ENCODE results near the gene SNX30.

SNX30 gene

GRCh38 chr9:112861155-112861554, 110.6 kb downstream of the SNX30 start:
- DNase-seq, result no peak

GRCh38 chr9:112861638-112862555, 111.3 kb downstream of the SNX30 start:
- peak; percentile 64 for DNase-seq

GRCh38 chr9:112863214-112863613, 112.7 kb downstream of the SNX30 start:
- DNase-seq, result peak; percentile 33

GRCh38 chr9:112863746-112864145, 113.2 kb downstream of the SNX30 start:
- DNase-seq, result no peak

GRCh38 chr9:112864403-112864802, 113.8 kb downstream of the SNX30 start:
- no peak for DNase-seq

- DNase-seq, result no peak
These were observed 114.4 kb downstream of the SNX30 start for GRCh38 chr9:112864982-112865381.

GRCh38 chr9:112866662-112867274, 116.2 kb downstream of the SNX30 start:
- DNase-seq, result no peak

- DNase-seq, result peak; percentile 47
These were observed 116.9 kb downstream of the SNX30 start for GRCh38 chr9:112867275-112867991.

- no peak for DNase-seq
These were observed 117.9 kb downstream of the SNX30 start for GRCh38 chr9:112868461-112868860.

GRCh38 chr9:112869041-112869529, 118.5 kb downstream of the SNX30 start:
- DNase-seq, result no peak

- no peak for DNase-seq
These were observed 119.4 kb downstream of the SNX30 start for GRCh38 chr9:112869917-112870316.

GRCh38 chr9:112870556-112870955, 120.0 kb downstream of the SNX30 start:
- no peak for DNase-seq

GRCh38 chr9:112872019-112872418, 121.5 kb downstream of the SNX30 start:
- DNase-seq, result no peak

- no peak for DNase-seq
These were observed 123.3 kb downstream of the SNX30 start for GRCh38 chr9:112873773-112874405.

GRCh38 chr9:112878752-112879151, 128.2 kb downstream of the SNX30 start:
- DNase-seq, result no peak

GRCh38 chr9:112880650-112881049, 130.1 kb downstream of the SNX30 start:
- DNase-seq, result no peak

- DNase-seq, result no peak
These were observed 130.8 kb downstream of the SNX30 start for GRCh38 chr9:112881331-112881730.

GRCh38 chr9:112884101-112884500, 133.5 kb downstream of the SNX30 start:
- DNase-seq, result no peak

GRCh38 chr9:112884721-112885120, 134.2 kb downstream of the SNX30 start:
- DNase-seq, result no peak

GRCh38 chr9:112885324-112885723, 134.8 kb downstream of the SNX30 start:
- no peak for DNase-seq

GRCh38 chr9:112886351-112886750, 135.8 kb downstream of the SNX30 start:
- no peak for DNase-seq

GRCh38 chr9:112887381-112887780, 136.8 kb downstream of the SNX30 start:
- peak; percentile 53 for DNase-seq
